ENCODE data around the gene MYLK.

MYLK gene

GRCh38 chr3:123637131-123637530, 247.0 kb downstream of the MYLK start:
- no peak for DNase-seq

- no peak for DNase-seq
These were observed 247.7 kb downstream of the MYLK start for GRCh38 chr3:123636431-123636841.

GRCh38 chr3:123635717-123636116, 248.4 kb downstream of the MYLK start:
- no peak for DNase-seq

GRCh38 chr3:123635217-123635616, 248.9 kb downstream of the MYLK start:
- DNase-seq = no peak

GRCh38 chr3:123634149-123635051, 249.7 kb downstream of the MYLK start:
- DNase-seq = no peak

GRCh38 chr3:123633530-123633929, 250.6 kb downstream of the MYLK start:
- DNase-seq = no peak

GRCh38 chr3:123632161-123632655, 251.9 kb downstream of the MYLK start:
- DNase-seq = no peak

GRCh38 chr3:123629747-123630047, 254.4 kb downstream of the MYLK start:
- DNase-seq = no peak

- DNase-seq = no peak
These were observed 255.0 kb downstream of the MYLK start for GRCh38 chr3:123628996-123629746.

- no peak for DNase-seq
These were observed 256.2 kb downstream of the MYLK start for GRCh38 chr3:123627673-123628670.

- no peak for DNase-seq
These were observed 257.3 kb downstream of the MYLK start for GRCh38 chr3:123626881-123627280.

- no peak for DNase-seq
These were observed 259.8 kb downstream of the MYLK start for GRCh38 chr3:123624302-123624701.

GRCh38 chr3:123623346-123623880, 260.7 kb downstream of the MYLK start:
- no peak for DNase-seq

- DNase-seq = no peak
These were observed 261.4 kb downstream of the MYLK start for GRCh38 chr3:123622766-123623165.

GRCh38 chr3:123621850-123622189, 262.3 kb downstream of the MYLK start:
- no peak for DNase-seq

GRCh38 chr3:123621186-123621849, 262.8 kb downstream of the MYLK start:
- DNase-seq = no peak

GRCh38 chr3:123620343-123620742, 263.8 kb downstream of the MYLK start:
- DNase-seq = no peak

GRCh38 chr3:123618768-123619484, 265.2 kb downstream of the MYLK start:
- DNase-seq = no peak

GRCh38 chr3:123618076-123618708, 265.9 kb downstream of the MYLK start:
- DNase-seq = no peak

GRCh38 chr3:123616593-123616992, 267.5 kb downstream of the MYLK start:
- no peak for DNase-seq

- DNase-seq = no peak
These were observed 270.6 kb downstream of the MYLK start for GRCh38 chr3:123613543-123613942.

Data from activated CD4-positive, alpha-beta T cell treated with anti-CD3 and anti-CD28 coated beads for 1 hour (primary cell).